Choroid plexus epithelial cell (primary cell): ENCODE measurements around the gene EHBP1.

Source experiments
- DNase-seq: peaks from one replicate; pipeline ENCODE4 v3.0.0-alpha.2; 2010; ENCODE audit warnings: low read depth
- H3K4me3 ChIP-seq: 2 replicates; pipeline ENCODE4 v1.5.1; 2011; ENCODE audit warnings: low read depth, mild to moderate bottlenecking, control low read depth, low read length, moderate library complexity
- TF ChIP-seq, protein P1 (sequence below): conservative IDR thresholded peaks from 2 replicates; pipeline ENCODE4 v1.5.1; 2011; ENCODE audit warnings: low read depth, mild to moderate bottlenecking, control low read depth, inconsistent platforms, low read length, moderate library complexity

The EHBP1 gene

DNA sequence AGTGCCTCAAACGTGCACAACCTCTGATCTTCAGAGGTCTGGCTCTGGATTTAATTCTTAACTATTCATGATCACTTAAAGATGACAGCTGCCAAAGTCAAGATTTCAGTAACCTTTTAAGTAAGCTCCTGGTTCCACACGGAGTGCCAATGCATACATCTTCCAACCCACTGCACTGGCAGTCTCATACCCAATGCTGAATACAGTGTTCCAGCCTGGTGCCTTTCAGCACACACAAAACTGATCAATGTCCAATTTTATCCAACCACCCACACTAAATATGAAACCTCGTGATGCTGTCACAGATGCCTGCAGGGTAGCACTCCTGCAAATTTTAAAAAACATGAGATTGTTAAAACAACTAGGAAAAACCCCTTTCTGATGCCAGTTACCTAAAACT lies 84.0 kb downstream of the EHBP1 start:
- DNase-seq: no peak
- TF ChIP-seq, protein P1, sequence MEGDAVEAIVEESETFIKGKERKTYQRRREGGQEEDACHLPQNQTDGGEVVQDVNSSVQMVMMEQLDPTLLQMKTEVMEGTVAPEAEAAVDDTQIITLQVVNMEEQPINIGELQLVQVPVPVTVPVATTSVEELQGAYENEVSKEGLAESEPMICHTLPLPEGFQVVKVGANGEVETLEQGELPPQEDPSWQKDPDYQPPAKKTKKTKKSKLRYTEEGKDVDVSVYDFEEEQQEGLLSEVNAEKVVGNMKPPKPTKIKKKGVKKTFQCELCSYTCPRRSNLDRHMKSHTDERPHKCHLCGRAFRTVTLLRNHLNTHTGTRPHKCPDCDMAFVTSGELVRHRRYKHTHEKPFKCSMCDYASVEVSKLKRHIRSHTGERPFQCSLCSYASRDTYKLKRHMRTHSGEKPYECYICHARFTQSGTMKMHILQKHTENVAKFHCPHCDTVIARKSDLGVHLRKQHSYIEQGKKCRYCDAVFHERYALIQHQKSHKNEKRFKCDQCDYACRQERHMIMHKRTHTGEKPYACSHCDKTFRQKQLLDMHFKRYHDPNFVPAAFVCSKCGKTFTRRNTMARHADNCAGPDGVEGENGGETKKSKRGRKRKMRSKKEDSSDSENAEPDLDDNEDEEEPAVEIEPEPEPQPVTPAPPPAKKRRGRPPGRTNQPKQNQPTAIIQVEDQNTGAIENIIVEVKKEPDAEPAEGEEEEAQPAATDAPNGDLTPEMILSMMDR: no peak
- no peak overlapping the region for H3K4me3 ChIP-seq

GRCh38 chr2:62789918-62790317 lies 84.4 kb downstream of the EHBP1 start:
- TF ChIP-seq, protein P1: no peak
- no peak overlapping the region for H3K4me3 ChIP-seq
- no peak for DNase-seq

DNA sequence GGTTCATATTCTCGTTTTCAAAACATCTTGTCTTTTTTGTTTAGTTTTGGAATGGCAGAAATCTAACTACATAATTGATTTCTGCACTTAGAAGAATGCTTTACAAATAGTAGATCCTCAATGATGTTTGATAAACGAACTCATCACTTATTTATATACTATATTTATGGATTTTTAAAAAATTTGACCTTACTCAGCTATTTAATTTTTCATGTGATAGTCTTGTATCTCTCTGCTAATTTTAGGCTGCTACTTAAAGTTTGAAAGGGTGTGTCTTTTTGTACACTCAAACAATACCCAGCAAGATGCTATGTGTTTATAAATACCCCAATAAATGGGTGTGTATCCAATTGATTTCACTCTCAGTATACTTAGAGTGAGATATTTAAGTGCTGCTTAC lies 86.9 kb downstream of the EHBP1 start:
- no peak for DNase-seq
- TF ChIP-seq, protein P1: no peak

DNA sequence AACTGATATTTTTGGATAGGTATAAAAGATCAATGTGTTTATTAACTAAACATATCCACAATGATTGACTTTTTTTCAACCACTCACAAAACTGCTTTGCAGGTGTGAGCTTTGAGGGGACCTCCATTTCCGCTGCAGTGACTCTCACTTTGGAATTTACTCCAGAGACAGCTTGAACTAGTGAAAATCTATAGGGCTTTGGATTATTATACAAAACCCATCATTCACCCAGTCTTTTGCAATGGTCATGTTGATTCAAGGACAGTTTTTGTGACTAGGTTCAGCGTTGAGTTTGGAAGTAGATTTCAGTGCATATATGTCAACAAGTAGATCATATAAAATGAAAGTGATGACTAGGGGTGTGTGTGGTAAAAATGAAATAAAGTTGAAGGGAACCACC lies 87.7 kb downstream of the EHBP1 start:
- TF ChIP-seq, protein P1: no peak
- DNase-seq: no peak
- no peak overlapping the region for H3K4me3 ChIP-seq

More for the DNA sequence above, 86.9 kb downstream of the EHBP1 start:
- H3K4me3 ChIP-seq: no peak overlapping the region

- TF ChIP-seq, protein P1: no peak
- H3K4me3 ChIP-seq: no peak overlapping the region
- peak; percentile 56 for DNase-seq
Measured at GRCh38 chr2:62794791-62795190, 89.3 kb downstream of the EHBP1 start.

- H3K4me3 ChIP-seq: no peak overlapping the region
- TF ChIP-seq, protein P1: no peak
- no peak for DNase-seq
Measured at GRCh38 chr2:62795341-62795740, 89.8 kb downstream of the EHBP1 start.

DNA sequence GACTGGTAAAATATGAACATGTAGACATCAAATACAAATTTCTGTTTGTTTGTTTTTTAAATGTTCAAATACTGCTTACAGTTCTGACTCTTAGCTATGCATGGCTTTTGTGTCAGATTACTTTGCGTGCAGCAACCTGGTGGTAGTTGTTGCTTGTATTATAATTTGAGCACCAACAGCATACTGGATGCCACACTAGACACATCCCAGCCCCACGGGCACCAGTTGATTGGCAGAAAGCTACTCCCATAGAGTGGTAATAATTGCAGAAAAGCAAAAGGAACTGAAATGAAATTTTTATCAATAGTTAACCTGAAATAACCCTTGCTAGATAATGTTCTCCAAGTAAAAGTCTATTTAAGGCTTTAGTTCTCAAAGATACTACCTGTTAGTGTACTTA lies 91.6 kb downstream of the EHBP1 start:
- no peak for DNase-seq
- H3K4me3 ChIP-seq: no peak overlapping the region
- TF ChIP-seq, protein P1: no peak
